A549 treated with CpdA at 1 μM for 4 hours (cell line): ENCODE results near the gene TUBB4B. TPM values are rescaled to one million over a fixed set of nuclear protein-coding genes. Genes with fewer than 3 reads are reported as not detected.

Experiments used
- total RNA-seq: library from RNA; stranded (reverse); fragments of 200-300 nt; extraction: Qiagen RNA extraction; gene quantifications from 5 replicates; pipeline ENCODE4 v1.2.3, GENCODE V29; 2022; ENCODE audit warnings: low read depth

Gene TUBB4B
- total RNA-seq, result 595 to 818 TPM (median 736 TPM) in 5 replicates

GRCh38 chr9:137240841-137241489 is at the start of gene TUBB4B:
Gene TUBB4B, plus strand, starts transcription at chr9:137241287. Its CDS starts 74 bp downstream, at chr9:137241361.

GRCh38 chr9:137200311-137201204 is 40.5 kb upstream of the TUBB4B start, which contains the start of gene TPRN:
Gene TPRN, minus strand, starts transcription at chr9:137200741. Its CDS starts 30 bp downstream, at chr9:137200711.

GRCh38 chr9:137205126-137206069 is 35.7 kb upstream of the TUBB4B start, which contains the start of the genes NDOR1 and TMEM203:
Gene NDOR1, plus strand, starts transcription at chr9:137205700. Its CDS starts 78 bp downstream, at chr9:137205778.
Gene TMEM203, minus strand, starts transcription at chr9:137205648. Its CDS starts 234 bp downstream, at chr9:137205414.

GRCh38 chr9:137222190-137223077 is 18.7 kb upstream of the TUBB4B start, which contains the start of gene RNF208:
Gene RNF208, minus strand, starts transcription at chr9:137222240. Its CDS starts 1,028 bp downstream, at chr9:137221212.

GRCh38 chr9:137224830-137225694 is 16.0 kb upstream of the TUBB4B start, which contains the start of gene CYSRT1:
Gene CYSRT1, plus strand, starts transcription at chr9:137225174. Its CDS starts 448 bp downstream, at chr9:137225622.

GRCh38 chr9:137227054-137227852 is 13.8 kb upstream of the TUBB4B start, which contains the start of gene RNF224:
Gene RNF224, plus strand, starts transcription at chr9:137227502. Its CDS starts 834 bp downstream, at chr9:137228336.

GRCh38 chr9:137230705-137231371 is 10.2 kb upstream of the TUBB4B start, which contains the start of gene SLC34A3:
Gene SLC34A3, plus strand, starts transcription at chr9:137230901. Its CDS starts 802 bp downstream, at chr9:137231703.

DNA sequence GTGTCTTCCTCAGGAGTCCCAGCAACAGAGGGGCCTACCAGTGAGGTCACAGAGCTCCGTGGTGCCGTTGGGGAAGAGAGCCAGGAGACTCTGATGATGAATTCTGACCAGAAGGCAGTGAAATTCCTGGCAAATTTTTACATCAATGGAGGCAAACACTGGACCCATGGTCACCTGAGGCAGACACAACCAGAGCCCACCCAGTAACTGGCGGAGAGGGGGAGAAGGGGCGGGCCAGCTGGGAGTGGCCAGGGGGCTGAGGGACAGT is 10.0 kb downstream of the TUBB4B start, which contains the start of gene STPG3:
STPG3 (plus strand) TSS at position 93 of the 268 bp plus-strand sequence; CDS start at position 94, 1 bp downstream.

DNA sequence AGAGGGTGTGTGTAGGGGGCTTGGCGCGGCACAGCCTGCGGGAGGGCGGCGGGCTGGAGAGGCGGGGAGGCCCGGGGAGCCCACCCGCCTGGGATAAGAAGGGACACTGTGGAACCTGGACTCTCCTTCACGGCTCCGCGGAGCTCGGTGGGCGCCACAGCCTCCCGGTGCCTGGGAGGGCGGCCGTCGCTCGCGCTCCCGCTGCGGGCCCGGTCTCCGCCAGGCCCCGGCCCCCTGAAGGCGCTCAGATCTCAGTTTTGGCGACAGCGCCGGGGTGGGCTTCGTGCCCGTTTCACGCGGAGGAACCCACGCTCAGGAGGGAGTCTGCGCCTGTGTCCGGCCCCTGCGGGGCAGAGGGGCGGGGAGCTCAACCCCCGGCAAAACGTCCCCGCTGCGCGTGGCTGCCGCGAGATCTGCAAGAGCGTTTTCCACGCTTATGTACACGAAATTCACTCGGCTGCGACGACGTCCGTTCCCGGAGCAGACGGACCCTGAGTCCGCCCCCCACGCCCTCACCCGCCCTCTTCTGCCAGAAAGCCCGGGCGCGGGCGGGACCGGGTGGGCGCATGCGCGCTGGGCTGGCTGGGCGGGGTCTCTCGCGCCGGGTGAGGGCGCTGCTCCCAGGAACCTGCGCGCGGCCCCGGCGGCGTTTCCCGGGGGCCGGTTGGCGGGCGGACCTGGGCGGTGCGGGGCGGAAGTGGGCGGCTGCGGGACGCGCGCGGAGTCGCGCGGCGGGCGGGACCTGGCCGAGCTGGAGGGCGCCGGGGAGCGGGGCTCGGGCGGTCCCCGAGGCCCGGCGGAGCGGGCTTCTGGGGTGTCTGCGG is 13.7 kb downstream of the TUBB4B start, which contains the start of gene NELFB:
NELFB (plus strand) TSS at position 704 of the 824 bp plus-strand sequence.

DNA sequence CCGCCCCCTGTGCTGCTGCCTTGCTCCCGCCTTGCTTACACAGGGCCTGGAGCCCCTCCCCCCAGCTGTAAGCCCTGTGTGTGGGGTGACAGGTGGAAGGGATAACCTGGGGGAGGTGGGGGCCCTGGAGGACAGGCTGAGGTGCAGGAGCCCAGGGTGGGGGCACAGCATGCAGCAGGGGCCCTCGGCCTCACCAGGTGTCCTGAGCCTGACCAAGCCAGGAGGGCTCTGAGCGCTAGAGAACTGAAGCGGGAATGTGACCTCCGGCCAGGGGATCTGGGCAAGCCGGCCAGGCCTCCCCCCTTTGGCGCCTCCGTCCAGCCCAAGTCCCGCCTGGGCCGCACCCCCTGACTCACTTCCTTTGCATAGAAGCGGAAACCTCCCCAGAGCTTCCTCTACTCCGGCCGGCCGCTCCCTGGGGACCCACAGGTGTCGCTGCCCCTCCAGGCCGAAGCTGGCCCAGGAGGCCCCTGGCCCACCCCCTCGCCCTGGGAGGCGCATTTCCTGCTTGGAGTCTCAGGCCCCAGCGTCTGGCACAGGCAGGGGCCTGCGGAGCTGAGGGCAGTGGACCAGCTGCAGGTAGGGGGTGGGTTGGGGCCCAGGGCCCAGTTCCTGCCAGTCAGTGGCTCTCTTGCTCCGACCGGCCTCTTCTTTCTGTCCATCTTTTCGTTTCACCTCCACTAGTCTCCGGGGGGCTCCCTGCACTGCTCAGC is 36.4 kb downstream of the TUBB4B start, which contains the start of gene TOR4A:
TOR4A (plus strand) TSS at position 398 of the 713 bp plus-strand sequence. CDS start 964 bp downstream, outside the sequence.

Other genes starting within 250 kb of the TUBB4B start
- gene PAXX, start 248.9 kb upstream of the TUBB4B start, total RNA-seq, result 49.2 to 83.7 TPM (median 73.5 TPM) in 5 replicates
- 1.7 to 4.0 TPM (median 3.5 TPM) in 5 replicates for gene CLIC3, start 244.7 kb upstream of the TUBB4B start, total RNA-seq
- 23.2 to 31.7 TPM (median 25.6 TPM) in 5 replicates for gene ABCA2, start 213.1 kb upstream of the TUBB4B start, total RNA-seq
- gene FUT7, start 209.2 kb upstream of the TUBB4B start, total RNA-seq, result 0.05 TPM in 2 of 5 replicates, not detected in the others
- 36.7 to 87.5 TPM (median 78.6 TPM) in 5 replicates for gene NPDC1, start 195.1 kb upstream of the TUBB4B start, total RNA-seq
- 0.72 to 1.2 TPM (median 0.76 TPM) in 5 replicates for gene ENTPD2, start 187.2 kb upstream of the TUBB4B start, total RNA-seq
- gene SAPCD2, start 170.7 kb upstream of the TUBB4B start, total RNA-seq, result 13.9 to 28.6 TPM (median 24.4 TPM) in 5 replicates
- gene UAP1L1, start 163.8 kb upstream of the TUBB4B start, total RNA-seq, result 9.7 to 15.4 TPM (median 11.3 TPM) in 5 replicates
- 41.0 to 54.7 TPM (median 47.7 TPM) in 5 replicates for gene MAN1B1, start 154.3 kb upstream of the TUBB4B start, total RNA-seq
- gene DPP7, start 126.6 kb upstream of the TUBB4B start, total RNA-seq, result 71.6 to 131 TPM (median 112 TPM) in 5 replicates
- gene GRIN1, start 102.1 kb upstream of the TUBB4B start, total RNA-seq, result 0.31 to 1.0 TPM (median 0.38 TPM) in 5 replicates
- 0.48 to 2.1 TPM (median 1.3 TPM) in 5 replicates for gene LRRC26, start 71.2 kb upstream of the TUBB4B start, total RNA-seq
- not detected in 5 replicates for gene TMEM210, start 69.2 kb upstream of the TUBB4B start, total RNA-seq
- gene ANAPC2, start 52.7 kb upstream of the TUBB4B start, total RNA-seq, result 25.4 to 37.9 TPM (median 36.1 TPM) in 5 replicates
- 88.4 to 157 TPM (median 143 TPM) in 5 replicates for gene SSNA1, start 52.6 kb upstream of the TUBB4B start, total RNA-seq
- gene TPRN, start 40.5 kb upstream of the TUBB4B start, total RNA-seq, result 5.6 to 11.1 TPM (median 10.3 TPM) in 5 replicates
- 32.9 to 47.1 TPM (median 45.3 TPM) in 5 replicates for gene TMEM203, start 35.6 kb upstream of the TUBB4B start, total RNA-seq
- 15.2 to 19.1 TPM (median 16.4 TPM) in 5 replicates for gene NDOR1, start 35.6 kb upstream of the TUBB4B start, total RNA-seq
- gene RNF208, start 19.0 kb upstream of the TUBB4B start, total RNA-seq, result 1.1 to 2.4 TPM (median 1.9 TPM) in 5 replicates
- gene CYSRT1, start 16.1 kb upstream of the TUBB4B start, total RNA-seq, result 3.3 to 5.0 TPM (median 4.0 TPM) in 5 replicates
- 0.10 to 0.24 TPM (median 0.20 TPM) in 5 replicates for gene RNF224, start 13.8 kb upstream of the TUBB4B start, total RNA-seq
- 0.07 to 0.13 TPM (median 0.08 TPM) in 5 replicates for gene SLC34A3, start 10.4 kb upstream of the TUBB4B start, total RNA-seq
- gene STPG3, start 10.0 kb downstream of the TUBB4B start, total RNA-seq, result not detected in 5 replicates
- gene NELFB, start 14.0 kb downstream of the TUBB4B start, total RNA-seq, result 42.8 to 63.0 TPM (median 54.8 TPM) in 5 replicates
- 17.8 to 30.2 TPM (median 27.4 TPM) in 5 replicates for gene TOR4A, start 36.4 kb downstream of the TUBB4B start, total RNA-seq
- gene NRARP, start 61.0 kb downstream of the TUBB4B start, total RNA-seq, result 2.7 to 7.1 TPM (median 5.4 TPM) in 5 replicates
- 6.1 to 7.4 TPM (median 6.9 TPM) in 5 replicates for gene EXD3, start 181.9 kb downstream of the TUBB4B start, total RNA-seq
- gene NOXA1, start 182.1 kb downstream of the TUBB4B start, total RNA-seq, result 1.0 to 1.5 TPM (median 1.5 TPM) in 5 replicates
- gene ENTPD8, start 200.1 kb downstream of the TUBB4B start, total RNA-seq, result 0.21 to 0.52 TPM (median 0.28 TPM) in 5 replicates
- 30.9 to 45.8 TPM (median 39.2 TPM) in 5 replicates for gene NSMF, start 218.0 kb downstream of the TUBB4B start, total RNA-seq